Upper lobe of left lung (tissue), 4 donors: Measurements from ENCODE around the gene MATN3.

Experiments used
- CTCF ChIP-seq, 6 experiments: fragments of 450-650 bp in 4 of 6; fragments of 200-600 bp in 2 of 6; sonication (generic) in 2 of 6; IDR thresholded peaks; one replicate each; pipeline ENCODE4 v1.5.1; 2016 to 2019; ENCODE audit warnings: antibody characterized with exemption in 6 of 6
- EP300 ChIP-seq, 4 donors: sonication (generic); formaldehyde crosslinking; IDR thresholded peaks; one replicate each; pipeline ENCODE4 v1.5.1; 2017; ENCODE audit warnings: antibody characterized with exemption in 4 of 4, control low read depth in 2 of 4
- POLR2A ChIP-seq, 4 donors: fragments of 450-650 bp; IDR thresholded peaks; one replicate each; pipeline ENCODE4 v1.5.1; 2016 to 2017; ENCODE audit warnings: antibody characterized with exemption in 4 of 4, mild to moderate bottlenecking in 2 of 4
- POLR2AphosphoS5 ChIP-seq, 2 donors: sonication (generic); formaldehyde crosslinking; IDR thresholded peaks; one replicate each; pipeline ENCODE4 v1.5.1; 2017; ENCODE audit warnings: antibody characterized with exemption in 2 of 2

GRCh38 chr2:20027260-20027677, 14.8 kb upstream of the MATN3 start:
- TF ChIP-seq CTCF (IDR thresholded peaks at IDR 0.05), result no peak
- no peak for TF ChIP-seq POLR2AphosphoS5 (IDR thresholded peaks at IDR 0.05)
- TF ChIP-seq POLR2A (IDR thresholded peaks at IDR 0.05), result no peak
- TF ChIP-seq EP300 (IDR thresholded peaks at IDR 0.05), result no peak
